ENCODE results near the gene ATP5F1C.
"Not testable (repeated sequence)": the region's sequence is repeated elsewhere in the genome, so short reads cannot be mapped to it uniquely, and the experiment has no call there.

Gene ATP5F1C

GRCh38 chr10:7794251-7795026 lies 6.5 kb downstream of the ATP5F1C start:
- no peak for DNase-seq

- DNase-seq = no peak
These were observed 7.6 kb downstream of the ATP5F1C start for GRCh38 chr10:7795605-7796004.

- DNase-seq = no peak
These were observed 9.6 kb downstream of the ATP5F1C start for GRCh38 chr10:7797582-7797981.

- DNase-seq = no peak
These were observed 14.6 kb downstream of the ATP5F1C start for GRCh38 chr10:7802606-7803005.

- DNase-seq = no peak
These were observed 16.2 kb downstream of the ATP5F1C start for GRCh38 chr10:7804216-7804615.

- no peak for DNase-seq
These were observed 16.8 kb downstream of the ATP5F1C start for GRCh38 chr10:7804741-7805140.

- no peak for DNase-seq
These were observed 20.8 kb downstream of the ATP5F1C start for GRCh38 chr10:7808686-7809267.

- no peak for DNase-seq
These were observed 22.5 kb downstream of the ATP5F1C start for GRCh38 chr10:7810443-7810842.

GRCh38 chr10:7811000-7811399 lies 23.0 kb downstream of the ATP5F1C start:
- no peak for DNase-seq

GRCh38 chr10:7811743-7812142 lies 23.8 kb downstream of the ATP5F1C start:
- not testable (repeated sequence) for DNase-seq

- DNase-seq = no peak
These were observed 25.5 kb downstream of the ATP5F1C start for GRCh38 chr10:7813481-7813880.

GRCh38 chr10:7817576-7817975 lies 29.6 kb downstream of the ATP5F1C start:
- no peak for DNase-seq

- DNase-seq = no peak
These were observed 30.0 kb downstream of the ATP5F1C start for GRCh38 chr10:7817984-7818294.

GRCh38 chr10:7818295-7819120 lies 30.5 kb downstream of the ATP5F1C start, which contains the start of gene TAF3:
Gene TAF3, plus strand, starts transcription at chr10:7818505. Its CDS starts 205 bp downstream, at chr10:7818710.
- DNase-seq = no peak

- DNase-seq = no peak
These were observed 31.1 kb downstream of the ATP5F1C start for GRCh38 chr10:7819121-7819460.

- no peak for DNase-seq
These were observed 36.3 kb downstream of the ATP5F1C start for GRCh38 chr10:7824251-7824650.

GRCh38 chr10:7826971-7827370 lies 39.0 kb downstream of the ATP5F1C start:
- no peak for DNase-seq

GRCh38 chr10:7829289-7829834 lies 41.4 kb downstream of the ATP5F1C start:
- DNase-seq = no peak

GRCh38 chr10:7832060-7832459 lies 44.1 kb downstream of the ATP5F1C start:
- DNase-seq = no peak

- no peak for DNase-seq
These were observed 45.2 kb downstream of the ATP5F1C start for GRCh38 chr10:7833210-7833609.

- no peak for DNase-seq
These were observed 46.3 kb downstream of the ATP5F1C start for GRCh38 chr10:7834262-7834661.

GRCh38 chr10:7836571-7836970 lies 48.6 kb downstream of the ATP5F1C start:
- no peak for DNase-seq

- DNase-seq = no peak
These were observed 58.6 kb downstream of the ATP5F1C start for GRCh38 chr10:7846591-7846990.
